Fibroblast of lung (primary cell): ENCODE results near the gene ADA. TPM values are rescaled to one million over a fixed set of nuclear protein-coding genes. Genes with fewer than 3 reads are reported as not detected.

Experiments used
- DNase-seq, 2 donors: peaks; one replicate each; pipeline versions ENCODE4 v3.0.0 to v3.0.0-alpha.2; 2010; ENCODE audit warnings: low read depth in 2 of 2
- H2AFZ ChIP-seq: 2 replicates; pipeline ENCODE4 v1.5.1; 2012; ENCODE audit warnings: low read length, control low read depth, inconsistent platforms
- H3K27ac ChIP-seq: 2 replicates; pipeline ENCODE4 v1.5.1; 2011; ENCODE audit warnings: low read length, control low read depth; ENCODE audit not compliant: insufficient read depth
- H3K27me3 ChIP-seq: 2 replicates; pipeline ENCODE4 v1.5.1; 2011; ENCODE audit warnings: mild to moderate bottlenecking, low read length; ENCODE audit not compliant: control insufficient read depth, insufficient read depth
- H3K36me3 ChIP-seq: 2 replicates; pipeline ENCODE4 v1.5.1; 2011; ENCODE audit warnings: low read length; ENCODE audit not compliant: control insufficient read depth, insufficient read depth
- H3K4me1 ChIP-seq: 2 replicates; pipeline ENCODE4 v1.5.1; 2011; ENCODE audit warnings: low read length; ENCODE audit not compliant: control insufficient read depth, insufficient read depth; ENCODE audit errors: extremely low read depth
- H3K4me2 ChIP-seq: 2 replicates; pipeline ENCODE4 v1.5.1; 2011; ENCODE audit warnings: low read length, control low read depth; ENCODE audit not compliant: insufficient read depth; ENCODE audit errors: extremely low read depth
- H3K4me3 ChIP-seq, 4 experiments: fragments of 200-600 bp in 1 of 4; sonication (generic) in 1 of 4; replicated peaks in 1 of 4; 2 replicates each; pipeline ENCODE4 v1.5.1; 2011 to 2016; ENCODE audit warnings: low read length in 4 of 4, low read depth in 3 of 4, mild to moderate bottlenecking in 3 of 4, control low read depth in 2 of 4, inconsistent platforms in 1 of 4, mixed read lengths in 1 of 4; ENCODE audit not compliant: insufficient read depth in 1 of 4; ENCODE audit errors: control extremely low read depth in 1 of 4
- H3K79me2 ChIP-seq: 2 replicates; pipeline ENCODE4 v1.5.1; 2012; ENCODE audit warnings: mild to moderate bottlenecking, low read length, inconsistent platforms; ENCODE audit not compliant: control insufficient read depth, insufficient read depth
- H3K9ac ChIP-seq: 2 replicates; pipeline ENCODE4 v1.5.1; 2011; ENCODE audit warnings: mild to moderate bottlenecking, low read length, control low read depth; ENCODE audit not compliant: insufficient read depth
- H3K9me3 ChIP-seq: 2 replicates; pipeline ENCODE4 v1.5.1; 2012; ENCODE audit warnings: low read depth, low read length; ENCODE audit not compliant: control insufficient read depth, insufficient read depth
- H4K20me1 ChIP-seq: 2 replicates; pipeline ENCODE4 v1.5.1; 2011; ENCODE audit warnings: low read length; ENCODE audit not compliant: control insufficient read depth, insufficient read depth; ENCODE audit errors: extremely low read depth
- CTCF ChIP-seq, 2 donors: IDR thresholded peaks in 1 of 2; conservative IDR thresholded peaks in 1 of 2; 1 replicate in 1 of 2; 2 replicates in 1 of 2; pipeline ENCODE4 v1.5.1; 2011 to 2012; ENCODE audit warnings: low read length in 2 of 2, control low read depth in 1 of 2, inconsistent platforms in 1 of 2, low read depth in 1 of 2, mild to moderate bottlenecking in 1 of 2
- EZH2 ChIP-seq: IDR thresholded peaks from 2 replicates; pipeline ENCODE4 v1.5.1; 2012; ENCODE audit warnings: low read length, control low read depth, mild to moderate bottlenecking; ENCODE audit errors: missing control alignments
- polyA plus RNA-seq, 2 donors: library from polyadenylated mRNA; depleted of rRNA in 1 of 2; stranded (reverse) in 1 of 2; unstranded in 1 of 2; fragments of >200 nt; gene quantifications; 2 replicates each; pipeline ENCODE4 v1.2.1, GENCODE V29; 2011 to 2012; ENCODE audit warnings: missing spikeins in 1 of 2
- total RNA-seq: library from RNA; depleted of rRNA; stranded (reverse); fragments of >200 nt; gene quantifications from 2 replicates; pipeline ENCODE4 v1.2.1, GENCODE V29; 2014

ADA gene
- total and polyA plus RNA-seq, 2 donors (not counting 1 experiment from before 2014, with no cell fraction given), result 5.4 to 21.9 TPM

- H3K4me3 ChIP-seq, result no peak overlapping the region
- no peaks in the 10 kb centered on the region for H4K20me1 ChIP-seq
- H3K9me3 ChIP-seq, result no peaks in the 10 kb centered on the region
- no peak overlapping the region for H3K27ac ChIP-seq
- H2AFZ ChIP-seq, result no peak overlapping the region
- H3K27me3 ChIP-seq, result no peaks in the 10 kb centered on the region
- H3K36me3 ChIP-seq, result no peaks in the 10 kb centered on the region
- no peak overlapping the region for H3K4me2 ChIP-seq
- H3K9ac ChIP-seq, result no peak overlapping the region
- TF ChIP-seq EZH2 (no peak), CTCF (conservative IDR thresholded peaks at IDR 0.05 in 1 of 2, IDR thresholded peaks at IDR 0.05 in 1 of 2; ENCODE audit: low read depth in 1 of 2, low read length in 2 of 2) (no peak)
- H3K79me2 ChIP-seq, result no peaks in the 10 kb centered on the region
- no peak for DNase-seq
- peaks cover 15% of the 10 kb centered on the region for H3K4me1 ChIP-seq
Measured at GRCh38 chr20:44574372-44574771, 77.1 kb downstream of the ADA start.

DNA sequence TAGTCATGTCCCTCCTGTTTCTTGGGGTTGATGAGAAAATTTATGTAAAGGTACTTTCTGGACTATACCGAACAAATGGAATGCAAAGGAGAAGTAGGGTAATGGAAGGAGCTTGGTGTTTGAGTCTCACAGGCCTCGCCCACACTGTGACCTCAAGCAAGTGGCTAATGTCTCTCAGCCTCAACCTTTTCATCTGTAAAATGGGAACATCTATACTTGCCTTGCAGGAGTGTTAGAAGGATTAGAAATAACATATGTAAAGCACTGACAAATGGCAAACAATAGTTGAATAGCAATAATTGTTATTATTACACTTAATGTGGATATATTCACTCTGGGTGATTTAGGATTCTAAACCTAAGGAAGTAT lies 78.0 kb downstream of the ADA start:
- H3K4me1 ChIP-seq, result peaks cover 13% of the 10 kb centered on the region

More for the DNA sequence above, 78.0 kb downstream of the ADA start:
- no peaks in the 10 kb centered on the region for H3K9me3 ChIP-seq
- no peak overlapping the region for H2AFZ ChIP-seq
- no peaks in the 10 kb centered on the region for H4K20me1 ChIP-seq
- peak overlapping the region; percentile 97 for H3K27ac ChIP-seq
- no peak overlapping the region for H3K4me2 ChIP-seq
- TF ChIP-seq EZH2 (no peak), CTCF (conservative IDR thresholded peaks at IDR 0.05 in 1 of 2, IDR thresholded peaks at IDR 0.05 in 1 of 2; ENCODE audit: low read depth in 1 of 2, low read length in 2 of 2) (no peak)
- no peak overlapping the region for H3K4me3 ChIP-seq
- no peaks in the 10 kb centered on the region for H3K36me3 ChIP-seq
- DNase-seq, result no peak
- no peaks in the 10 kb centered on the region for H3K27me3 ChIP-seq
- no peak overlapping the region for H3K9ac ChIP-seq
- H3K79me2 ChIP-seq, result no peaks in the 10 kb centered on the region
